DND-41 (cell line): ENCODE measurements around the gene ZDHHC14.

Source experiments
- ATAC-seq: fragments of 200-7000 bp; cut with Tn5 transposase; 3 replicates; pipeline ENCODE4 v1.9.1; 2021; ENCODE audit warnings: low read depth; ENCODE audit not compliant: insufficient read depth
- DNase-seq: peaks from one replicate; pipeline ENCODE4 v3.0.0-alpha.2; 2020
- H2AFZ ChIP-seq: 2 replicates; pipeline ENCODE4 v1.6.0; 2012; ENCODE audit warnings: low read depth, low read length
- H3K27ac ChIP-seq: 2 replicates; pipeline ENCODE4 v1.5.1; 2012; ENCODE audit warnings: low read length, inconsistent platforms
- H3K27me3 ChIP-seq: fragments of 200-600 bp; sonication (generic); 2 replicates; pipeline ENCODE4 v1.6.0; 2012; ENCODE audit warnings: low read length, mild to moderate bottlenecking, inconsistent platforms; ENCODE audit not compliant: insufficient read depth, poor library complexity
- H3K36me3 ChIP-seq: 2 replicates; pipeline ENCODE4 v1.5.1; 2012; ENCODE audit warnings: low read length, inconsistent platforms; ENCODE audit not compliant: insufficient read depth
- H3K4me1 ChIP-seq: 2 replicates; pipeline ENCODE4 v1.5.1; 2012; ENCODE audit warnings: mild to moderate bottlenecking, low read length; ENCODE audit not compliant: insufficient read depth
- H3K4me2 ChIP-seq: 2 replicates; pipeline ENCODE4 v1.6.0; 2012; ENCODE audit warnings: mild to moderate bottlenecking, moderate library complexity, low read length, inconsistent platforms; ENCODE audit not compliant: insufficient read depth
- H3K4me3 ChIP-seq, 2 experiments: fragments of 200-600 bp in 1 of 2; shearing (Covaris generic) in 1 of 2; 2 replicates each; pipeline ENCODE4 v1.5.1; 2012 to 2016; ENCODE audit warnings: inconsistent platforms in 2 of 2, low read length in 2 of 2, mild to moderate bottlenecking in 2 of 2, low read depth in 1 of 2, moderate library complexity in 1 of 2
- H3K79me2 ChIP-seq: 2 replicates; pipeline ENCODE4 v1.6.0; 2012; ENCODE audit warnings: low read length, inconsistent platforms; ENCODE audit not compliant: insufficient read depth
- H3K9ac ChIP-seq: 2 replicates; pipeline ENCODE4 v1.6.0; 2012; ENCODE audit warnings: low read depth, mild to moderate bottlenecking, inconsistent platforms, low read length, moderate library complexity
- H3K9me3 ChIP-seq: 2 replicates; pipeline ENCODE4 v1.5.1; 2012; ENCODE audit warnings: low read length, moderate library complexity, mild to moderate bottlenecking, inconsistent platforms; ENCODE audit not compliant: insufficient read depth, severe bottlenecking
- H4K20me1 ChIP-seq: 2 replicates; pipeline ENCODE4 v1.6.0; 2012; ENCODE audit warnings: low read length; ENCODE audit not compliant: insufficient read depth
- CTCF ChIP-seq: IDR thresholded peaks from 2 replicates; pipeline ENCODE4 v1.5.1; 2012; ENCODE audit warnings: borderline replicate concordance, low read length, moderate library complexity, mild to moderate bottlenecking; ENCODE audit not compliant: poor library complexity, severe bottlenecking; ENCODE audit errors: extremely low read depth
- EZH2 ChIP-seq: IDR thresholded peaks from 3 replicates; pipeline ENCODE4 v1.6.1; 2012; ENCODE audit warnings: borderline replicate concordance, low read depth, mild to moderate bottlenecking, moderate library complexity, low read length, inconsistent platforms; ENCODE audit not compliant: severe bottlenecking

ZDHHC14 gene

DNA sequence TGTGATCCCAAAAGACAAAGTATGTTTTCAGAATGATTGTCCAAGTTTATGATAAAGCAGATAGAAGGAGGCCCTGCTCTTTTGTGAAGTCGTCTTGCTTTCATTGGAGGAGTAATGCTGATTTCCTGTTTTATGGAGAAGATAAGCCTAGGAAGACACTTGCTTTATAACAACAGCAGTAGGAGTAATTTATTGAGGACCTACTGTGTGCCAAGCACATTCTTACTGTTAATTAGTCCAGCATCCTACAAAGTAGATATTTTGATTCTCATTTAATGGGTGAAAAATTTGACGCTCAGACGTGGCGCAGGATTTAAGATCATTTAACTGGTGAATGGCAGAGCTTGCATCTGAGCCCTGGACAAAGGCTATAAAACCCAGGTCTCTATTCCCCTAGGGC, 87.6 kb downstream of the ZDHHC14 start:
- Histone ChIP-seq H3K79me2 (no peaks in the 10 kb centered on the region), H3K9me3 (no peaks in the 10 kb centered on the region), H2AFZ (no peak overlapping the region), H3K36me3 (no peaks in the 10 kb centered on the region), H3K4me2 (no peak overlapping the region), H3K27ac (no peak overlapping the region), H3K27me3 (peaks cover 3% of the 10 kb centered on the region), H3K4me3 (no peak overlapping the region), H3K9ac (no peak overlapping the region), H3K4me1 (no peaks in the 10 kb centered on the region), H4K20me1 (no peaks in the 10 kb centered on the region)
- ATAC-seq (no peak), DNase-seq (no peak)
- no peak for TF ChIP-seq CTCF
- TF ChIP-seq EZH2: no peak

- Histone ChIP-seq H4K20me1 (no peaks in the 10 kb centered on the region), H3K4me1 (no peaks in the 10 kb centered on the region), H2AFZ (no peak overlapping the region), H3K4me2 (no peak overlapping the region), H3K9ac (no peak overlapping the region), H3K36me3 (no peaks in the 10 kb centered on the region), H3K79me2 (no peaks in the 10 kb centered on the region), H3K4me3 (no peak overlapping the region), H3K27me3 (peaks cover 3% of the 10 kb centered on the region), H3K9me3 (no peaks in the 10 kb centered on the region), H3K27ac (no peak overlapping the region)
- TF ChIP-seq EZH2: no peak
- TF ChIP-seq CTCF: no peak
- DNase-seq (no peak), ATAC-seq (no peak)
Measured at GRCh38 chr6:157469378-157469777, 88.4 kb downstream of the ZDHHC14 start.

- TF ChIP-seq EZH2 (no peak), CTCF (no peak)
- no peaks in the 10 kb centered on the region for H3K4me1 ChIP-seq
Measured at GRCh38 chr6:157471077-157471686, 90.2 kb downstream of the ZDHHC14 start.

More at GRCh38 chr6:157471077-157471686, 90.2 kb downstream of the ZDHHC14 start:
- Histone ChIP-seq H3K9me3 (no peaks in the 10 kb centered on the region), H3K27me3 (peaks cover 3% of the 10 kb centered on the region), H4K20me1 (no peaks in the 10 kb centered on the region), H3K36me3 (no peaks in the 10 kb centered on the region), H3K27ac (no peak overlapping the region), H3K4me3 (no peak overlapping the region), H3K4me2 (no peak overlapping the region), H3K79me2 (no peaks in the 10 kb centered on the region), H2AFZ (no peak overlapping the region), H3K9ac (no peak overlapping the region)
- ATAC-seq: no peak
- DNase-seq: no peak
